Peyer's patch (tissue), 4 donors: ENCODE data around the gene TPD52L2.
"Not testable (repeated sequence)": the region's sequence is repeated elsewhere in the genome, so short reads cannot be mapped to it uniquely, and the experiment has no call there.

Experiments
- CTCF ChIP-seq, 6 experiments: fragments of 450-650 bp in 4 of 6; fragments of 200-600 bp in 2 of 6; sonication (generic) in 1 of 6; IDR thresholded peaks; one replicate each; pipeline ENCODE4 v1.5.1; 2017 to 2019; ENCODE audit warnings: antibody characterized with exemption in 6 of 6, mild to moderate bottlenecking in 3 of 6, moderate library complexity in 1 of 6
- POLR2A ChIP-seq, 2 donors: fragments of 450-650 bp; IDR thresholded peaks; one replicate each; pipeline ENCODE4 v1.5.1; 2017; ENCODE audit warnings: antibody characterized with exemption in 2 of 2, mild to moderate bottlenecking in 2 of 2, moderate library complexity in 2 of 2

DNA sequence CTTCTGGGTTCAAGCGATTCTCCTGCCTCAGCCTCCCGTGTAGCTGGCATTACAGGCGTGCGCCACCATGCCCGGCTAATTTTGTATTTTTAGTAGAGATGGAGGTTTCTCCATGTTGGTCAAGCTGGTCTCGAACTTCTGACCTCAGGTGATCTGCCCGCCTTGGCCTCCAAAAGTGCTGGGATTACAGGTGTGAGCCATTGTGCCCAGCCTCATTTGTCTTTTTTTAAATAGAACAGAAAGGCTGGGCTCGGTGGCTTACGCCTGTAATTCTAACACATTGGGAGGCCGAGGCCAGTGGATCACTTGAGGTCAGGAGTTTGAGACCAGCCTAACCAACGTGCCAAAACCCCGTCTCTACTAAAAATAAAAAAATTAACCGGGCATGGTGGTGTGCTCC is 2.0 kb downstream of the TPD52L2 start:
- TF ChIP-seq CTCF, POLR2A (IDR thresholded peaks at IDR 0.05): not testable (repeated sequence)
